Measurements from ENCODE around the gene USP26.
"Not testable (repeated sequence)": the region's sequence is repeated elsewhere in the genome, so short reads cannot be mapped to it uniquely, and the experiment has no call there.

USP26 gene

GRCh38 chrX:133007458-133007857 lies 89.5 kb downstream of the USP26 start:
- no peak for DNase-seq

GRCh38 chrX:133005616-133006015 lies 91.3 kb downstream of the USP26 start:
- no peak for DNase-seq

- no peak for DNase-seq
Observed at GRCh38 chrX:133005042-133005441, 91.9 kb downstream of the USP26 start.

- no peak for DNase-seq
Observed at GRCh38 chrX:132999209-132999608, 97.7 kb downstream of the USP26 start.

- DNase-seq, result no peak
Observed at GRCh38 chrX:132990835-132991234, 106.1 kb downstream of the USP26 start.

- no peak for DNase-seq
Observed at GRCh38 chrX:132986556-132986955, 110.4 kb downstream of the USP26 start.

- no peak for DNase-seq
Observed at GRCh38 chrX:132984058-132984650, 112.8 kb downstream of the USP26 start.

- no peak for DNase-seq
Observed at GRCh38 chrX:132983496-132983895, 113.4 kb downstream of the USP26 start.

- DNase-seq, result not testable (repeated sequence)
Observed at GRCh38 chrX:132980035-132980434, 116.9 kb downstream of the USP26 start.

Data from central memory CD4-positive, alpha-beta T cell (primary cell).